ENCODE results near the gene PTER. TPM values are rescaled to one million over a fixed set of nuclear protein-coding genes. Genes with fewer than 3 reads are reported as not detected.

The PTER gene
- total and polyA plus RNA-seq, 2 of the 13 experiments (the other 11 are each of a cell fraction or from before 2014, with no cell fraction given), result 6.1 to 6.6 TPM

GRCh38 chr10:16466001-16466400 is 29.2 kb downstream of the PTER start:
- Histone ChIP-seq H3K4me2 (ENCODE audit: low read depth, low read length) (no peak overlapping the region), H3K27me3 (ENCODE audit: control insufficient read depth in 1 of 2, insufficient read depth in 2 of 2, low read length in 2 of 2) (no peaks in the 10 kb centered on the region), H3K9ac (ENCODE audit: insufficient read depth, low read depth, low read length) (no peak overlapping the region), H3K9me3 (ENCODE audit: low read length) (no peaks in the 10 kb centered on the region), H3K27ac (ENCODE audit: extremely low read length, insufficient read depth, low read length) (no peak overlapping the region), H3K36me3 (replicated peaks in 1 of 2; ENCODE audit: control insufficient read depth in 1 of 2, insufficient read depth in 2 of 2, low read length in 2 of 2) (no peaks in the 10 kb centered on the region), H3K79me2 (ENCODE audit: insufficient read depth, low read length) (no peaks in the 10 kb centered on the region), H3K4me3 (replicated peaks in 1 of 3; ENCODE audit: insufficient read depth in 1 of 3, low read depth in 2 of 3, low read length in 3 of 3) (no peak overlapping the region), H4K20me1 (ENCODE audit: insufficient read depth, low read length) (no peaks in the 10 kb centered on the region), H2AFZ (ENCODE audit: low read length) (no peak overlapping the region), H3K4me1 (ENCODE audit: insufficient read depth, low read length) (no peaks in the 10 kb centered on the region)
- intact Hi-C loops (cut with micrococcal nuclease; ENCODE audit: unreplicated experiment) (no loop called here), in situ Hi-C loops (cut with HindIII; ENCODE audit: extremely low pct_ligation_motif_present, low pct_unique_long_range_greater_than_20kb) (no loop called here)
- CTCF ChIA-PET (ENCODE audit: low intra/inter-chr PET ratio, low total read pairs), result no interaction called here
- DNase-seq (ENCODE audit: low spot score) (no peak), FAIRE-seq (no peak), ATAC-seq (no peak)
- POLR2A ChIA-PET, result no interaction called here
- WGBS (ENCODE audit: low lambda C conversion rate), result 72% methylated on average over 1 of the region's 1 CpG
- BruUV-seq (replicated peaks), result no TSS peak
- TF ChIP-seq HMGXB3 (CRISPR knock-in tag; IDR thresholded peaks at IDR 0.05; ENCODE audit: borderline replicate concordance) (no peak), ZNF576 (CRISPR knock-in tag; IDR thresholded peaks at IDR 0.05) (no peak), FOSL2 (CRISPR knock-in tag; IDR thresholded peaks at IDR 0.05) (no peak), CAMTA2 (CRISPR knock-in tag; IDR thresholded peaks at IDR 0.05; ENCODE audit: borderline replicate concordance) (no peak), PHF21A (CRISPR knock-in tag; IDR thresholded peaks at IDR 0.05) (no peak), TCF7L2 (IDR thresholded peaks at IDR 0.05; ENCODE audit: low read depth, low read length) (no peak), HIC2 (CRISPR knock-in tag; IDR thresholded peaks at IDR 0.05; ENCODE audit: low read depth) (no peak), ZBED4 (CRISPR knock-in tag; IDR thresholded peaks at IDR 0.05; ENCODE audit: borderline replicate concordance) (no peak), MED8 (CRISPR knock-in tag; IDR thresholded peaks at IDR 0.05; ENCODE audit: insufficient replicate concordance) (no peak), PCBP1 (IDR thresholded peaks at IDR 0.05; ENCODE audit: borderline replicate concordance, low read depth, low read length) (no peak), PRMT3 (CRISPR knock-in tag; IDR thresholded peaks at IDR 0.05; ENCODE audit: borderline replicate concordance, low read depth) (no peak), ARNTL (CRISPR knock-in tag; IDR thresholded peaks at IDR 0.05) (no peak), ZNF33A (CRISPR knock-in tag; IDR thresholded peaks at IDR 0.05; ENCODE audit: borderline replicate concordance) (no peak), ZNF564 (CRISPR knock-in tag; IDR thresholded peaks at IDR 0.05) (no peak)
